GM21390 (cell line): ENCODE measurements around the gene IQGAP1.
A peak's percentile ranks its signal among the peaks of the same experiment; 100 is the strongest.
"Not testable (repeated sequence)": the region's sequence is repeated elsewhere in the genome, so short reads cannot be mapped to it uniquely, and the experiment has no call there.

Experiments used
- ATAC-seq: cut with Tn5 transposase; IDR thresholded peaks from one replicate; pipeline ENCODE4 v1.9.1; 2021; ENCODE audit not compliant: unreplicated experiment

Gene IQGAP1, protein sequence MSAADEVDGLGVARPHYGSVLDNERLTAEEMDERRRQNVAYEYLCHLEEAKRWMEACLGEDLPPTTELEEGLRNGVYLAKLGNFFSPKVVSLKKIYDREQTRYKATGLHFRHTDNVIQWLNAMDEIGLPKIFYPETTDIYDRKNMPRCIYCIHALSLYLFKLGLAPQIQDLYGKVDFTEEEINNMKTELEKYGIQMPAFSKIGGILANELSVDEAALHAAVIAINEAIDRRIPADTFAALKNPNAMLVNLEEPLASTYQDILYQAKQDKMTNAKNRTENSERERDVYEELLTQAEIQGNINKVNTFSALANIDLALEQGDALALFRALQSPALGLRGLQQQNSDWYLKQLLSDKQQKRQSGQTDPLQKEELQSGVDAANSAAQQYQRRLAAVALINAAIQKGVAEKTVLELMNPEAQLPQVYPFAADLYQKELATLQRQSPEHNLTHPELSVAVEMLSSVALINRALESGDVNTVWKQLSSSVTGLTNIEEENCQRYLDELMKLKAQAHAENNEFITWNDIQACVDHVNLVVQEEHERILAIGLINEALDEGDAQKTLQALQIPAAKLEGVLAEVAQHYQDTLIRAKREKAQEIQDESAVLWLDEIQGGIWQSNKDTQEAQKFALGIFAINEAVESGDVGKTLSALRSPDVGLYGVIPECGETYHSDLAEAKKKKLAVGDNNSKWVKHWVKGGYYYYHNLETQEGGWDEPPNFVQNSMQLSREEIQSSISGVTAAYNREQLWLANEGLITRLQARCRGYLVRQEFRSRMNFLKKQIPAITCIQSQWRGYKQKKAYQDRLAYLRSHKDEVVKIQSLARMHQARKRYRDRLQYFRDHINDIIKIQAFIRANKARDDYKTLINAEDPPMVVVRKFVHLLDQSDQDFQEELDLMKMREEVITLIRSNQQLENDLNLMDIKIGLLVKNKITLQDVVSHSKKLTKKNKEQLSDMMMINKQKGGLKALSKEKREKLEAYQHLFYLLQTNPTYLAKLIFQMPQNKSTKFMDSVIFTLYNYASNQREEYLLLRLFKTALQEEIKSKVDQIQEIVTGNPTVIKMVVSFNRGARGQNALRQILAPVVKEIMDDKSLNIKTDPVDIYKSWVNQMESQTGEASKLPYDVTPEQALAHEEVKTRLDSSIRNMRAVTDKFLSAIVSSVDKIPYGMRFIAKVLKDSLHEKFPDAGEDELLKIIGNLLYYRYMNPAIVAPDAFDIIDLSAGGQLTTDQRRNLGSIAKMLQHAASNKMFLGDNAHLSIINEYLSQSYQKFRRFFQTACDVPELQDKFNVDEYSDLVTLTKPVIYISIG (N-terminal part only)

DNA sequence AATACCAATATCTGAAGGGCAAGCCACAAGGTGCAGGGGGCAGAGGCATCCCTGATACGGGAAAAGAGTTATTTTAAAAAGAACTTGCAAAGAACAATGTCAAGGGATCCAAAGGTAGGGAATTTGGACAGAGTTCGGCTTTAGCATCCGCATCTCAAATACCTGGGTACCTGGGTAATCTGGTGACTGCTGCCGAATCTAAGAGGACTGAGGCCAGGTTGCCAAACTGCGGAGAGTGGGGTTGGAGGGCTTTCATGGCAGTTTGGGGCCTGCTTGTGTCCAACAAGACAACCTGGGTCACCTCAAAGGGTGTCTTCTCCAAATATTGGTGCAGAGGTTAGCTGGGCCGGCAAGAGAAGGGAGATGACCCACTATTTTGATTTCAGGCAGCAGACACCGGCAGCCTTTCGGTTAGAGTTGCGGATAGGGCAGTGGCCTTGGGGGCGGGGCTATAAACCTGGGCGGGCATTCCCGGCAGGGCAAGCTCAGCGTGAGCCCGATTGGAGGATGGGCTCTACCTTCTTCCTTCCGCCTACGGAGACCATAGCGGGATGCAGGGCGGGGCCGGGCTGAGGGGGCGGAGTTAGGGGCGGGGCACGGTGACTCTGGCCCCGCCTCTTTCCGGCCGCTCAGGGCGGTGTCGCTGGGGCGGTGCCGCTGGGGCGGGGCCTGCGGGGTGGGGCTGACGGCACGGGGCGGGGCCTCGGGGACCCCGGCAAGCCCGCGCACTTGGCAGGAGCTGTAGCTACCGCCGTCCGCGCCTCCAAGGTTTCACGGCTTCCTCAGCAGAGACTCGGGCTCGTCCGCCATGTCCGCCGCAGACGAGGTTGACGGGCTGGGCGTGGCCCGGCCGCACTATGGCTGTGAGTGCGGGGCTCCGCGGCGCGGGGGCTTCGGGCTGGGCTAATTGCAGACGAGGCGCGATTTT, at the start of gene IQGAP1:
IQGAP1 (plus strand) TSS at position 709 of the 928 bp plus-strand sequence; CDS start at position 809, 100 bp downstream.
- peak; percentile 95 for ATAC-seq

DNA sequence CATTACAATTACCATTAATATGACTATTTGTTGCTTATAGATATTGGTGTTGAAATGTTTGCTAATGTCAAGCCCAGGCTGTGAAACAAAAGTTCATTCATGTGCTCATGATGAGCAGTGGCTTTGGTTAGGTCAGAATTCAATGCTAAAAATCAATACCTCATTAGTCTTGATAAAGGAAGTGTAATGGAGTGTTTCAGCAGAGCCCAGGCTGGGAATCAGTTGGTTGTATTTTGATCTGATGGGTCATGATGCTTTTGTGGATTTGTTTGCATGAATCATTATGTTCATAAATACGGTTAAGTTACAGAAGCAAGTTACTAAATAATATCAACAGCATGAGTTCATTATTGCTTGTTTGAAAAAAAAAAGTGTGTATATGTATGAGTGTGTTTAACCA, 49.5 kb upstream of the IQGAP1 start:
- ATAC-seq = no peak

DNA sequence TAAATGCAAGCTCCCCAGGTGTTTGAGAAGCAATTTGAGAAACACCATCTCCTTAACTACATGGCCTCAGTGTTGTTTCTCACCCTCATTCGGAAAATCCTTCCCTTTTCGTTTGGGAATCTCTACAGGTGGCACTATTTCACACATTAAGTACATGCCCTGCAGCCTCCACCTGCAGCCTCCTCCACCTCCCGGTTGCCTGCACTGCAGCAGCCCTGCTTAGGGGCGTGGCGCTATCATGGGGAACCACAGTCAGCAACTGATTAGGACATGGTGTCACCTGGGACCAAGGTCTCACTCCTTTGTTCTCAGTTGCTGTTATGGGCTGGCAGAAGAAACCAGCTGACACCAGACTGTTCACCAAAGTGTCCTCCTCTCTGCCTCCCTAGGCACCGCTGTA, 47.7 kb upstream of the IQGAP1 start:
- no peak for ATAC-seq

DNA sequence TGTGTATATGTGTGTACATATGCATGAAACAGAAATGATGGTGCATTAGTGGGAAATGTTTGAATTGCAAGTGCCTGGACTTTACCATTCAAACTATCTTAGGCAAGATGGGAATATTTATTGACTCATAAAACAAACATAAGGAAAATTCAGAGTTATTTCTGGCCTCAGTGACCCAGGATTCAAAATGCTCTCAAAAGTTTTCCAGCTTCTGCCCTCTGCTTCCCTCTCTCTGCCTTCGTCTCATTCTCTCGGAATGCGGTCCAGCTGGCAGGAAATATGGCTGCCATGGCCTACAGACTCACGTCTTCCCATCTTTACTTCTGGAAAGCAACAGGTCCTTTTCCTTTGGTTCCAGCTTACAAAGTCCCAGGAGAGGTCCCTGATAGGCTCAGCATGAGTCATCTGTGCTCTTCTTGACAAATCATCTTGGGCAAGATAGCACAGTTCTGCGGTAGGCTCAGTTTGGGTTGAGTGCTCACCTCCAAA, 44.7 kb upstream of the IQGAP1 start:
- no peak for ATAC-seq

DNA sequence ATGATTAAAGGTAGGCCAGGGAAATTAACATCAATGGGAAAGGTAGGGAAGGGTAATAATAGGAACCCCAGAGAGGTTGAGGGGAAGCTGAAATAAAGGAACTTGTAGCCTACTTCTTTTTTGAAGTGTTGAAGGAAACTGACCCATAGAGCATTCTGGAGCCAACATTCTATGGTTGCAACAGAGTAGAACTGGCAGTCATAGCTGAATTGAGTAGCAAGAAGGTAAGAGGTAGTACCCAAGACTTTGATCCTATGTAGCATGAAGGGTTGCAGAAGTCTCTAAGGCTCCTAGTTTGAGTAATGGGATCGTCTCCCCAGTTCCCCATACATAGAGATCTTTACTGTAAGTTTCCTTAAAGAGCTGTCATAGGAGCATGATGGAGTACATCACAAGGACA, 43.4 kb upstream of the IQGAP1 start:
- no peak for ATAC-seq

DNA sequence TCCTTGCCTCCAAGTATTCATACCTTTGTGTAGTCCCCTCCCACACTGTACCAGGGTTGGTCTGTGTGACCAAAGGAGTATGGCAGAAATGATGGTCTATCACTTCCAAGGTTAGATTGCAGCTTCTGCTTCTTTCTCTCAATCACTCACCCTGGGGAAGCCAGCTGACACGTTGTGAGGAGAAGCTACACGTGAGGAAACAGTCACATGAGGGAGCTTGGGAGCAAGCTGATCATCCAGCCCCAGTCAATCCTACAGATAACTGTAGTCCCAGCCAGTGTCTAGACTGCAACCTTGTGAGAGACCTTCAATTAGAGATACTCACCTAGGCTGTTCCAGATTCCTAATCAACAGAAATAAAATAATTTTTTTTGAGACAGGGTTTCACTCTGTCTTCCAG, 42.2 kb upstream of the IQGAP1 start:
- no peak for ATAC-seq

DNA sequence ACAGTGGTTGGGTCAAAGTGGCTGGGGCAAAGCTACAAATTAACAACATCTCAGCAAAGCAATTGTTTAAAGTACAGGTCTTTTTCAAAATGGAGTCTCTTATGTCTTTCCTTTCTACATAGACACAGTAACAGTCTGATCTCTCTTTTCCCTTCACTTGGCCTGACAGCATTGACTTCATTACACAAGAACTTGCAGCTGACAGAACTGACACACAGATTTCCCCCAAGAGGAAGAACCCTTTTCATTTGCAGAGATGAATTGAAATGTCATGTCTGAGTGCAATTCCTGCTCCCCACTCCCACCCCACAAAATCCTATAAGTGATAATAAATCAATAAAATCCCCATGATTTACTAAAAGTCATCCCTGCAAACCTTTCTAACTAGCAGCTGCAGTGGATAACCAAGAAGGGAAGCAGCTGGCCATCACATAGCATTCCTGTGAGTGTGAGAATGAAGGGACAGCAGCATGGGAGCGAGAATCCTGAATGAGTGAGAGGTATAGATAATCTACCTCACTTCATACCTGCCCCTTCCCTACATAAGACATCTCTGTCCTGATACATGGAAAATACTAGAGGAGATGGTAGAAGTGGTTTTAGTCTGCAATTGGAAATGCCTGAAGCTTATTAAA, 40.5 kb upstream of the IQGAP1 start:
- not testable (repeated sequence) for ATAC-seq

DNA sequence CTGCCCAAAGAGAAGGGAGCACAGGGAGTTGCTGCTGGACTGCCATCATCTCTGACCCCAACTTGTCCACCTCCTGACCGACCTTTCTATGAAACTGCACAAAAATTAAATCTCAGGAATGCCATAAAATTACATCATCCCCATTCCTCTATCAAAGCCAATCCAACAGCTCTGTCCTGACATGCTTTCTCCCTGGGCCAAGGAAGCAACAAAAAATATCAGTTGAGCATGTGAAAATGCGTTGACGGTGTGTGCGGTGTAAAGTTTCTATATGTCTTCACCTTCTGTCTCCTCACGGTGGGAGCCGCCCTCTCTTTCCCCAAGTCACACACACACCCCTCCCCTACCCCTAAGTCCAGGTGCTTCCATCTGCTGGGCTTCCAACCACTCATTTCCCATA, 39.6 kb upstream of the IQGAP1 start:
- no peak for ATAC-seq

DNA sequence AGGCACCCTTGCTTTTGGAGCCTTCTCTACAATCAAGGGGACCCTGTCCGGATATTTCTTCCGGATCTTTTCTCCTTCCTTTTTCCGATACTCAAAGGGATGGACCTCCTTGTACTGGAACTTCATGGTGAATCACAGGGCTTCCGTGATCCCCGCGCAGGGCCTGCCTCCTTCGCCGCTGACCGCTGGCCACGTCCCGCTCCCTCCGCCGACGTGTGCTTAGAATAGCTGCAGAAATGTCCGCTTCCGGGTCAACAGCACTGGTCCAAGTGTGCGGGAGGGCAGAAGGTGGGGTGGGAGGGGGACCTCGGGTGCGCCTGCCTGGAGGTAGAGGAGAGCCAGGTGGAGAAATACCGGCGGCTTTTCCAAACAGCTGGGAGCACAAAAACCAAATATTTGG, 39.0 kb upstream of the IQGAP1 start:
- ATAC-seq = no peak

DNA sequence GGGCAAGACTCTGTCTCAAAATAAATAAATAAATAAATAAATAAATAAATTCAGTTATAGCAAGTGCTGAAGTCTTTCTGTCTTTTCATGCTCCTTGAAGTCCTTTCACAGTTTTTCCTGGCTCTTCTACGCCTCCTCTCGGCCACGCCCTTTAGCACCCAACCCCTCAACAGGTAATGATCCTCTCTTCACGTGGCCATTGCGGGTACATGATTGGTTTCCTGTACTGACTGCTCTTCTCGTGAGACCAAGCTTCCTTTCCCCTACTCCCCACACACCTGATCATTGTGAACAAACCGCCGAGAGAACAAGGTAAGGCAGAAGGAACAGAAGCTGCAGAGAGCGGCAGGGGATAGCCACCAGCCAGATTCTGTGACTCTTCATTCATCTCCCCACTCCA, 38.2 kb upstream of the IQGAP1 start:
- no peak for ATAC-seq

DNA sequence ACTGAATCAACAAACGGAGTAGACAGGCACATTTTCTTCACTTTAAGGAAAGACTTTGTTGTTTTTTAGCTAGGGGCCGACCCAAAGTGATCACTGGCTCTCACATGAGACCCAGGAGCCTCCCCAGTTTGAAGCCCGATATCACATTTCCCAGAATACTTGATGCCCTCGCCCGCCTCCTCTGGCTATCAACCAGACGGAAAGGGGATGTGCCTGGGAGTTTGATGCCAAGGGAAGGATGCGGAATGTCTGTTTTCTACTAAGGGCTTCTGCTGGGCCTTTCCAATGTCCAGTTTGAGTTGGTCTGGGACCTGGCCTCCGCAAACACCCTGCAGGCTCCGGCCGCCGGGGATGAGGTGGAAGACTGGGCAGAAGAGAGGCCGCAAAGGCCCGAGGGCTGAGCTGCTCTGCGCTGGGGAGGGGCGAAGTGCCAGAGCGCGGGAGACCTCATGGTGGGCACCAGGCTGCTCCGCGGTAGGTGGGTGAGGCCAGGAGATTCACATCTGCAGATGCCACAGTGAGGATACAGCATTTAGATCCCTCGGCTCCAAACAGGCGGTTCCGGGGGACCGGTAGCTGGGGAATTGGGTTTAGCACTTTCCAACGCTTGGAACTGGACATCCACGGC, 36.4 kb upstream of the IQGAP1 start:
- ATAC-seq = peak; percentile 2

DNA sequence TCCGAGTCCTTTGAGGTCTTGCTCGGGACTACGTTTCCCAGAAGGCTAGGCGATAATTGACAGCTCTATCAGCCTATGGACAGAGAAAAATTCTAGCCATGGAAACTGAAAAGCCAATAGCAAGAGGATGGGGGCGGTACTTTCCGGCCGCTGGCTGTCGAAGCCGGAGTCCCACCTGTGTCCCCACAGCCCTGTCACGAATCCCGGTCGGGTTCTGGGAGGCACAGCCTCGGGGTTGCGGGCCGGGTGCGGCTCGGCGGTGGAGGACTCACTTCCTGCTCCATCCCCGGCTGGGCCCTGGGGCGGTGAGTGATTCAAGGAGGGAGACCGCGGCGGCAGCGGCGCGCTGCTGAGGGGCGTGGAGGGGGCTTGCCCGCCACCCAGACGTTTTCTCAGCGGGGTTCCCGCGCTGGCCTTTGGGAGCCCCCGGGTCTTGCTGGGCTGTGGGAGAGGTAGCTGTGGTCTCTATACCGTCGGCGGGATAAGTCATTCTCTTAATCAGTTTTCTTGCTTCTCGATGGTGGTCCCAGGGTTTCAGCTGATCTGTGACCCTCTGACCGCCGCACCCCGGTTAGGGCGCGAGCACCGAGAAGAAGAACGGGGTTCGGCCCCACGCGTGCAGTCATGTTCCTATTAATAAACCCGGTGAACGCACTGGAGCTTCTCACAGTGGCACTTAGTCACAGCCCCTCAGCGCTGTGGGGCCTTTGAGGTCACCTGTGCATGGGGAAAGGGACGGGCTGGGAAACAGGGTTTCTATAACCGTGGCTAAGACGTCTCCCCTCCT, 35.7 kb upstream of the IQGAP1 start, which contains the start of gene ZNF774:
ZNF774 (plus strand) TSS at position 178 of the 787 bp plus-strand sequence. CDS start 2,377 bp downstream, outside the sequence.
- peak; percentile 100 for ATAC-seq

DNA sequence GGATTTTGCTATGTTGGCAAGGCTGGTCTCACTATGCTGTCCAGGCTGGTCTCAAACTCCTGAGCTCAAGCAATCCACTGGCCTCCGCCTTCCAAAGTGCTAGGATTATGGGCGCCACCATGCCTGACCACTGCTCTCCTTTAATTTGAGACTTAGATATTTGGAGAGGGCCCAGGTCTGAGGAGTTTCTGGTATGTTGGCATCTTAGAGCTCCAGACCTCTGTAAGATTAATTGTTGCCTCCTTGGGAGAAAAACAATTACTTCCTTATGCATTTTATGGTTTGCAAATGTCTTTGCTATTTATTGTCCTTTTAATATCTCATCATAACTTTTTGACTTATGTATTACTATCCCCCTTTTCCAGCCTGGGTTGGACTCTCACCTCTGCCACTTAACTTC, 33.1 kb upstream of the IQGAP1 start:
- no peak for ATAC-seq

DNA sequence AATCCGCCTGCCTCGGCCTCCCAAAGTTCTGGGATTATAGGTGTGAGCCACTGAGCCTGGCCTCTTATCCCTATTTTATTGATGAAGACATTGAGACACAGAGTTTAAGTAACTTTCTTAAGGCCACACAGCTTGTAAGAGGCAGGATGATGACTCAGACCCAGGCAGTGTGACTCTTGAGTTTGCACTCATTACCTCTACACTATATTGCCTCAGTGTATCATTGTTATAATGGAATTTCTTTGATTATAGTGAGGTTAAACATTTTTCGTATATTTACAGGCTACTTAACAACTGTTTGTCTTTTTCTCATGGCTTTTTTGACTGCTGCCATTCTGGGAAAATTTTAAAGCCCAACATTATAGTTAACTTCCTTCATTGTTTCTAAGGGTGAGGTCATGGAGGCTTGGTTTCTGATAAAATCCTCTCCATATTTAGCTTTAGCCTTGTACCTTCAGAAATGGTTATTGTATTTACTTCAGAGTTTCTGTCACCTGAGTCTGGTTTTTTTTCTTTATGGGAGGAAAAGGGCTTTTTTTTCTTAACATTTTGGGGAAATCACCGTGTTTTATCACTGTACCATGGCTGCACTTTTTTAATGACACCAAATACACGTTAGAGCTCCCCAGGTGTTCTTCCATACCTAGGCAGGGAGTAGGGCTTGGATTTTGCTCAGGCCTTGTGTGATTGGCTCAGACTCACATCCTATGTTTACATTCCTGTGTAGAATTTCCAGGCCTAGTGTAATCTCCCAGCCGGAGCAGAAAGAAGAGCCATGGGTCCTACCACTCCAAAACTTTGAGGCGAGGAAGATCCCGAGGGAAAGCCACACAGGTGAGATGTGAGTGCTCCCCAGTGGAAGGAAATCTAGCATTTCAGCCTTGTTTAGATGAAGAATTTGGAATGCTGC, 29.7 kb upstream of the IQGAP1 start:
- no peak for ATAC-seq

DNA sequence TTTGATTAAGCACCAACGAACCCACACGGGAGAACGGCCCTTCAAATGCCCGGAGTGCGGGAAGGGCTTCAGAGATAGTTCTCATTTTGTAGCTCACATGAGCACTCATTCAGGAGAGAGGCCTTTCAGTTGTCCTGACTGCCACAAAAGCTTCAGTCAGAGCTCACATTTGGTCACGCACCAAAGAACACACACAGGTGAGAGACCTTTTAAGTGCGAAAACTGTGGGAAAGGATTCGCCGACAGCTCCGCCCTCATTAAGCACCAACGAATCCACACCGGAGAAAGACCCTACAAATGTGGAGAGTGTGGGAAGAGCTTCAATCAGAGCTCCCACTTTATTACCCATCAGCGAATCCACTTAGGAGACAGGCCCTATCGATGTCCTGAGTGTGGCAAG, 27.3 kb upstream of the IQGAP1 start:
- ATAC-seq = no peak

DNA sequence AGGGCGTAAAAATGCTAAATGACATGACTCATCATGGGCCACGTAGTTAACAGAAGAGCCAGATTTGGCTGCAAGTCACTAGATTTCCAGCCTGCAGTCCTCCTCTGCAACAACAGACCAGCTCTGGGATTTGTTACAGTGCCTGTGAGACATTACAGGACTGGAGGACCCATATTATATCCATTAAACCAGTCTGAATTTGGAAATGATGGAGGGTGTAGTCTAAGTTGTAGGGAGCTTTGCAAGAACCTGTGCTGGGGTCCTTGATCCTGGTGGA, 25.2 kb upstream of the IQGAP1 start:
- ATAC-seq = no peak

DNA sequence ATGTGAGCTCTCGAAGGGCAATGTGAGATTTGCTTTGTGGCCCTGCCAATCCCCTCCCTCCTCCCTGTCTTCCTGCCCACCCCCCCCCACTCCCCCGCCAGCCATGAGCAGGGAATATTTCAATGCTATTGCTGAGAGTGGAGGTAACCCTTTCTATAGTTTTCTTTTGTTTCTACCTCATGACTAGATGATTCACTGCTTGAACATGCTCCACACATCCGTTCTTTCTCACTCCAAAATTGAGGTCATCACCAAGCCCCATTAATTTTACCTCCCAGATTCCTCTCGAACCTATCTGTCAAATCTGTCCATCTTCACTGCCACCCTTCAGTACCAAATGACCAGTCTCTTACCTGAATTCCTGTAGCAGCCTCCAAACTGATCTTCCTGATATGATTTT, 23.8 kb upstream of the IQGAP1 start:
- ATAC-seq = no peak
